ENCODE results near the gene CA6.
"Not testable (repeated sequence)": the region's sequence is repeated elsewhere in the genome, so short reads cannot be mapped to it uniquely, and the experiment has no call there.

The CA6 gene

GRCh38 chr1:8945568-8945967, at the start of gene CA6:
Gene CA6 (plus strand): TSS chr1:8945868. CDS start chr1:8945887, 19 bp downstream.
- FAIRE-seq: no peak

GRCh38 chr1:8896775-8897174, 48.9 kb upstream of the CA6 start:
- not testable (repeated sequence) for DNase-seq (ENCODE audit: low spot score); FAIRE-seq

More at GRCh38 chr1:8945568-8945967, at the start of gene CA6:
- DNase-seq (ENCODE audit: low spot score): no peak

DNA sequence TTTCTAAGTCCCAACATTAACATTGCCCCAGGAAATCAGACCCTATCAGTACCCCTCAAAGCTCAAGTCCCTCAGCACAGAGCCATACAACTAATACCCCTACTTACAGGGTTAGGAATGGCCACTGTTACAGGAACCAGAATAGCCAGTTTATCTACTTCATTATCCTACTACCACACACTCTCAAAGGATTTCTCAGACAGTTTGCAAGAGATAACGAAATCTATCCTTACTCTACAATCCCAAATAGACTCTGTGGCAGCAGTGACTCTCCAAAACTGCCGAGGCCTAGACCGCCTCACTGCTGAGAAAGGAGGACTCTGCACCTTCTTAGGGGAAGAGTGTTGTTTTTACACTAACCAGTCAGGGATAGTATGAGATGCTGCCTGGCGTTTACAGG, 48.2 kb upstream of the CA6 start:
- not testable (repeated sequence) for FAIRE-seq; DNase-seq (ENCODE audit: low spot score)

DNA sequence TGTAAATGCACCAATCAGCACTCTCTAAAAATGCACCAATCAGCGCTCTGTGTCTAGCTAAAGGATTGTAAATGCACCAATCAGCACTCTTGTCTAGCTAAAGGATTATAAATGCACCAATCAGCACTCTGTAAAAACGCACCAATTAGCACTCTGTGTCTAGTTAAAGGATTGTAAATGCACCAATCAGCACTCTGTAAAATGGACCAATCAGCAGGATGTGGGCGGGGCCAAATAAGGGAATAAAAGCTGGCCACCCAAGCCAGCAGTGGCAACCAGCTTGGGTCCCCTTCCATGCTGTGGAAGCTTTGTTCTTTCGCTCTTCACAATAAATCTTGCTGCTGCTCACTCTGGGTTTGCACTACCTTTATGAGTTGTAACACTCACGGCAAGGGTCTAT, 47.2 kb upstream of the CA6 start:
- not testable (repeated sequence) for DNase-seq (ENCODE audit: low spot score); FAIRE-seq

DNA sequence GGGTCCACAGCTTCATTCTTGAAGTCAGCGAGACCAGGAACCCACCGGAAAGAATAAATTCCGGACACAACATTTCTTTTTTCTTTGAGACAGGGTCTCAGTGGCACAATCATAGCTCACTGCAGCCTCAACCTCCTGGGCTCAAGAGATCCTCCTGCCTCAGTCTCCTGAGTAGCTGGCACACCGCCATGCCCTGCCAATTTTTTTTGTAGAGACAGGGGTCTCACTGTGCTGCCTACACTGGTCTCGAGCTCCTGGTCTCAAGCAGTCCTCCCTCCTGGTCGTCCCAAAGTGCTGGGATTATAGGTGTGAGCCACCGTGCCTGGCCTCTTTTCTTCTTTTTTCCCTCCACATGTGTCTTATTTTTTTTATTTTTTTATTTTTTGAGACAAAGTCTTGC, 46.6 kb upstream of the CA6 start:
- DNase-seq (ENCODE audit: low spot score): no peak
- no peak for FAIRE-seq

DNA sequence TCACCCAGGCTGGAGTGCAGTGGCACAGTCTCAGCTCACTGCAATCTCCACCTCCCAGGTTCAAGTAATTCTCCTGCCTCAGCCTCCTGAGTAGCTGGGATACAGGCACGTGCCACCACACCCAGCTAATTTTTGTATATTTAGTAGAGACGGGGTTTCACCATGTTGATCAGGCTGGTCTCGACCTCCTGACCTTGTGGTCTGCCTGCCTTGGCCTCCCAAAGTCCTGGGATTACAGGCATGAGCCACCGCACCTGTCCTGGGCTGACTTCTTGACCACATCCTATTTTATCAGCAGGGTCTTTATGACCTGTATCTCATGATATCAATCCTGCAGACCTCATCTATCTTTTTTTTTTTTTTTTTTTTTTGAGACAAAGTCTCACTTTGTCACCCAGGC, 45.0 kb upstream of the CA6 start:
- DNase-seq (ENCODE audit: low spot score) (peak; percentile 68), FAIRE-seq (peak; percentile 22)

DNA sequence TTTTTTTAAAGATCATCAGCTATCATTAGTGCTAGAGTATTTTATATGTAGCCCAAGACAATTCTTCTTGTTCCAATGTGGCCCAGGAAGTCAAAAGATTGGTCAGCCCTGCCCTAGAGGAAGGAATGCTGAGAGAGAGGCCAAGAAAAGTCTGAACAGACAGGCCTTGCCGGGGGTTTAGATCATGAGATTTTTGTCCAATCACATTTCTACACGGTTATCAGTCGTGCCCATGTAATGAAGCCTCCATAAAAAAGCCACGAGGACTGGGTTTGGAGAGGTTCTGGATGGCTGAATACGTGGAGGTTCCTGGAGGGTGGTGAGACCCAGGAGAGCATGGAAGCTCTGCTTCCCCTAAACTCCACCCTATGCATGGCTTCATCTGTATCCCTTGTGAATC, 42.9 kb upstream of the CA6 start:
- FAIRE-seq (no peak), DNase-seq (ENCODE audit: low spot score) (peak; percentile 45)

DNA sequence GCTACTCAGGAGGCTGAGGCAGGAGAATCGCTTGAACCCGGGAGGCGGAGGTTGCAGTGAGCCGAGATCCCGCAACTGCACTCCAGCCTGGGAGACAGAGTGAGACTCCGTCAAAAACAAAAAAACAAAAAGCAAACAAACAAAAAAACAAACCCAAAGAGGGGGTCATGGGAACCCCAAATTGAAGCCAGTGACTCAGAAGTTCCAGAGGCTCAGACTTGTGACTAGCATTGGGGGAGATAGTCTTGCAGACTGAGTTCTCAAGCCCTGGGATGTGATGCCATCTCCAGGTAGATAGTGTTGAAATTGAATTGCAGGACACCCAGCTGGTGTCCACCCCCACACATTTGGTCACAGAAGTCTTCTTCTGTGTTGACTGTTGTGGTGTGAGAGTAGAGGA, 42.3 kb upstream of the CA6 start:
- DNase-seq (ENCODE audit: low spot score) (peak; percentile 27), FAIRE-seq (no peak)

DNA sequence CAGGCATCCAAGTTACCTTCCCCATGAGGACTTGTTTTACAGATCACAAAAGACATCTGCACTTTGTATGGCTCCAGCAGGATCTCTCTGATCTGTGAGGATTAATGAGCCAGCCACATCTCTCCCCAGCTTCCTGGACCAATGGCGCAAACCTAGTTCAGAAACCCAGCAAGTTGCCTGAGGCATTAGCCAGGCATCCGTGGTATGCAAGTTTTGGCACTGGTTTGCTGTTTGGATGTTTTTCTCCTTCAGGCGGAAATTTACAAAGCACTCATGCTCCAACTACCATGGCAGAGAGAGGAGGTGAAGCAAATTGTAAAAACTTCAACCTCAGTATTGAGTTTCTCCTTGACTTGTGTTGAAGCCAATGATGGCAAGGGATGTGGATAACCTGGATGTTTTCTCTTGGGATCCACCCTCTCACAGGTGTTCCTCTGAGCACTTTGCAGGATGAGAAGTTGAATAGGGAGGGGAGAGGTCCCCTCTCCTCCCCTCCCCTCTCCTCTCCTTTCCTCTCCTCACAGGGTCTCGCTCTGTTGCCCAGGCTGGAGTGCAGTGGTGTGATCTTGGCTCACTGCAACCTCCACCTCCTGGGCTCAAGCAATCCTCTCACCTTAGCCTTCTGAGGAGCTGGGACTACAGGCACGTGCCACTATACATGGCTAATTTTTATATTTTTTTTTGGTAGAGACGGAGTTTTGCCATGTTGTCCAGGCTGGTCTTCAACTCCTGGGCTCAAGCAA, 41.6 kb upstream of the CA6 start:
- DNase-seq (ENCODE audit: low spot score) (peak; percentile 79), FAIRE-seq (peak; percentile 78)

- DNase-seq (ENCODE audit: low spot score) (no peak), FAIRE-seq (no peak)
These were observed 40.0 kb upstream of the CA6 start for GRCh38 chr1:8905582-8906191.

DNA sequence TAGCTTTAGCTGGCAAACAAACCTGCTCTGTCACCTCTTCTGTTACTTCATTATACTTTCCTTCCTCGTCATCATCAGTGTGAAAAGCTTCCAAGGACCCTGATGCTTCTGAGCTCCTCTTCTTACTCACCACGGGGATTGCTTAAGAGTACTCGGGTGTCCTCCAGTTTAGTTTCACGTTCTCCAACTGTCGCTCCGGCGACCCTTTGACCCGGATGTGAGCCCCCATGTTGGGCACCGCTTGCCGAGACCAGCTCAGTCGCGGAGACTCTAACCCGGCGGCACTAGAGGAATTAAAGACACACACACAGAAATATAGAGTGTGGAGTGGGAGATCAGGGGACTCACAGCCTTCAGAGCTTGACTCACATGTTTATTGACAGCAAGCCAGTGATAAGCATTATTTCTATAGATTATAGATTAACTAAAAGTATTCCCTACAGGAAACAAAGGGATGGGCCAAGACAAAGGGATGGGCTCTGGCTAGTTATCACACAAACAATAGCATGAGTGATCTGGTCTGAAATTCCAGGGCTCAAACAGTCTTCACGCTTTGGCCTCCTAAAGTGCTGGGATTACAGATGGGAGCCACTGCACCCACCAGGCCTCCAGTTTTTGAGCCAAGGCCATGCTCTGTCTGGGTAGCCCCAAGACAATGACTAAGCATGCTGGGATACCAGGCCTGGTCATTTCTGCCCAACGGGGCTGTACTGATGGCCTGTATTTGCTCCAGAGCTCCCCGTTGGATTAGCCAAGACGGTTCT, 37.1 kb upstream of the CA6 start:
- FAIRE-seq (no peak), DNase-seq (ENCODE audit: low spot score) (no peak)

DNA sequence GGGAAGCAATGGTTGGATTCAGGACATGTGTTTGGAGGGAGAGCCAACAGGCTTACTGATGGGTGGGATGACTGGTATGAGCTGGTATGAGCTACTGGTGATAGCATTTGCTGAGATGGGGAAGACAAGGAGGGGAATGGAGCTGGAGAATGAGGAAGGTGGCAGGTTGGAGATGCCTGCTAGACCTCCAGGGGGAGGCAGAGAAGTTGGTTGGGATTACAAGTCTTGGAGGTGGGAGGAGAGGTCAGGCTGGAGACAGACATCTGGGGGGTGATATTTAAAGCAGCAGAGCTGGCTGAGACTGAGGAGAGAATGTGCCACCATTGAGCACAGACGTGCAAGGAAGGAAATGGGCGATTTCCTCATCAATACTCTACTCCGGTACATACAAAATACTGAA, 35.3 kb upstream of the CA6 start:
- FAIRE-seq: no peak
- DNase-seq (ENCODE audit: low spot score): no peak

- DNase-seq (ENCODE audit: low spot score) (no peak), FAIRE-seq (no peak)
These were observed 34.8 kb upstream of the CA6 start for GRCh38 chr1:8910914-8911313.

DNA sequence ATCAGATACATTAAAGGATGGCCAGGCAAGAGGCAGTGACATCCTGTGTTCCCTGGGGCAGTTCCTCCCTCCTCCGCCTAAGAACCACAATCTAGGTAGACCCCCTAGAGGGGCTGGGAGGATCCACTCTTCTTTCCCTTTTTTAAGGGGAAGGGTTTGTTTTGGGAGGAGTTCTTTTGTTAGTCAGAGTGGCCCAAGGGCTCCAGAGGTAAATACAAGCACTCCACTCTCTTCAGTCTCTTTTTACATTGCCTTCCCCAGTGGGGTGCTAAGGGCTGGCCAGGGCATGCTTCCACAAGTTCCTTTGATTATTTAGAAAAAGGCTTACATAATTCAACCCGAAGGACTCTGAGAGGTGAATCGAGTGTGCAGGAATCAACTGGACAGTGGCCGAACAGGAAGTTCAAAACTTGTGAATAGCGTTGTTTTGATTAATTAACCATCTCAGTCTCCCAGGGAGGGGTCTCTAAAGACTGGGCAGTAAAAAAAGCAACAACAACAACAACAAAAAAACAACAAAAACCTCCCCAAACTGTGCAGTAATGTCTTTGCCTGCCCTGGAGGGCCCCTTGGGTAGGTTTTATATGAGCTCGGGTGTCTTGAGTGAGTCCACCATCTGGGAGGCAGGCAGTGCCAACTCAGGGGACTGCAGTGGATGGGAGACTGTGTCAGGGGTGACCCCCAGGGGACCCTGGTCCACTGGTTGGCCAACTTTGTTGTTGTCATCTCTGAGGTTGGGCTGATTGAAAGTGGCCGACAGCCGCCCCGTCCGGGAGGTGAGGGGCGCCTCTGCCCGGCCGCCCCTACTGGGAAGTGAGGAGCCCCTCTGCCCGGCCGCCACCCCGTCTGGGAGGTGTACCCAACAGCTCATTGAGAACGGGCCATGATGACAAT, 34.0 kb upstream of the CA6 start:
- no peak for FAIRE-seq
- no peak for DNase-seq (ENCODE audit: low spot score)

DNA sequence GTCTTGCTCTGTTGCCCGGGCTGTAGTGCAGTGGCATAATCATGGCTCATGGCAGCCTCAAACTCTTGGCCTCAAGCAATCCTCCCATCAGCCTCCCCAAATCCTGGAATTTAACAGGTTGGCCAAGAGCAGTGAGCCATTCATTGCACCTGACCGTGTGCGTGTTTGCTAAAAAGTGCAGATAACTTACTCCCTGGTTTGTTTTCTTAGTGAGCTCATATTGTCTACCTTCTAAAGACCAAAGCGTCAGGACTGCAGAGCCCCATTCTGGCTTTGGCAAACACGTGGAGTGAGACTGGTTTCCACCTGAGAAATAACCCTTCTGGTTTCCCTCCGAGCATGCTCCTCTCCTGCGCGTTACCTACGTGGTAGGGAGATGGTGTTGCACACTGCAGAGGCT, 32.2 kb upstream of the CA6 start:
- FAIRE-seq: no peak
- no peak for DNase-seq (ENCODE audit: low spot score)

GRCh38 chr1:8914466-8914865, 31.2 kb upstream of the CA6 start:
- DNase-seq (ENCODE audit: low spot score): no peak
- no peak for FAIRE-seq

- no peak for FAIRE-seq
These were observed 30.2 kb upstream of the CA6 start for GRCh38 chr1:8915446-8915845.

GRCh38 chr1:8917536-8917935, 28.1 kb upstream of the CA6 start:
- FAIRE-seq: not testable (repeated sequence)

More at GRCh38 chr1:8915446-8915845, 30.2 kb upstream of the CA6 start:
- DNase-seq (ENCODE audit: low spot score): no peak

GRCh38 chr1:8922962-8923361, 22.7 kb upstream of the CA6 start:
- DNase-seq (ENCODE audit: low spot score): no peak
- FAIRE-seq: no peak

More at GRCh38 chr1:8917536-8917935, 28.1 kb upstream of the CA6 start:
- not testable (repeated sequence) for DNase-seq (ENCODE audit: low spot score)

GRCh38 chr1:8925406-8925805, 20.3 kb upstream of the CA6 start:
- no peak for FAIRE-seq
- DNase-seq (ENCODE audit: low spot score): no peak

DNA sequence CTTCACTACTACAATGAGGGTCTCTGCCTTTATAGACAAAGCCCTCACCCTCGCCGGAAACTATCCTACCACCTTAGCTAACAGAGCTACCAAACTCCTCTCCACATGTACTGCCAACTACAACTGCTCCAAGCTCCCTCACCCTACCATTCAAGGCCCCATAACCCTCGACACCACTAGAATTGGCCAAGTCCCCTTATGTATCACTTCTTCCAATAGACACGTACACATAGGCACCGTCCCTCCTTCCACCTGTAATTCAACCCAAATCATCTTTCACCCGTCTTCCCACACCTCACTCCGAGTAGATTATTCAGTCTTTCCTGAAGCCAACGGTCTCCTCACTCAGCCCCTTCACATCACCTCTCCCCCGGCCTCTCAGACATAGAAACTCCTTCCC, 19.7 kb upstream of the CA6 start:
- no peak for DNase-seq (ENCODE audit: low spot score)
- FAIRE-seq: no peak

Measured in RCC 7860 (cell line).